Mesenchymal stem cell (in vitro differentiated cells and primary cell): ENCODE results near the gene CALHM2.

Experiments used
- DNase-seq: peaks from one replicate; pipeline ENCODE4 v3.0.0-alpha.2; 2013
- H2AFZ ChIP-seq: one replicate; pipeline ENCODE4 v1.6.1; 2013; ENCODE audit warnings: low read depth, mild to moderate bottlenecking, control low read depth, inconsistent platforms, low read length, moderate library complexity
- H2AK5ac ChIP-seq: 2 replicates; pipeline ENCODE4 v1.6.1; 2013; ENCODE audit warnings: low read length, moderate library complexity, mild to moderate bottlenecking, inconsistent platforms; ENCODE audit not compliant: severe bottlenecking
- H2BK120ac ChIP-seq: one replicate; pipeline ENCODE4 v1.6.1; 2013; ENCODE audit warnings: low read depth, mild to moderate bottlenecking, inconsistent platforms, low read length, moderate library complexity
- H2BK12ac ChIP-seq, 2 experiments: one replicate each; pipeline ENCODE4 v1.6.1; 2013; ENCODE audit warnings: inconsistent platforms in 2 of 2, low read length in 2 of 2, mild to moderate bottlenecking in 2 of 2, moderate library complexity in 2 of 2, control low read depth in 1 of 2
- H2BK15ac ChIP-seq: one replicate; pipeline ENCODE4 v1.6.1; 2013; ENCODE audit warnings: mild to moderate bottlenecking, low read depth, inconsistent platforms; ENCODE audit not compliant: poor library complexity, severe bottlenecking
- H2BK5ac ChIP-seq: 2 replicates; pipeline ENCODE4 v1.6.1; 2013; ENCODE audit warnings: low read depth, mild to moderate bottlenecking, low read length, control low read depth, inconsistent platforms; ENCODE audit not compliant: poor library complexity, severe bottlenecking
- H3K14ac ChIP-seq, 2 experiments: one replicate each; pipeline ENCODE4 v1.6.1; 2013; ENCODE audit warnings: inconsistent platforms in 2 of 2, low read length in 2 of 2, control low read depth in 1 of 2, mild to moderate bottlenecking in 1 of 2, moderate library complexity in 1 of 2
- H3K18ac ChIP-seq, 2 experiments: one replicate each; pipeline ENCODE4 v1.6.1; 2013; ENCODE audit warnings: inconsistent platforms in 2 of 2, low read length in 2 of 2, control low read depth in 1 of 2, low read depth in 1 of 2, mild to moderate bottlenecking in 1 of 2
- H3K23ac ChIP-seq, 2 experiments: one replicate each; pipeline ENCODE4 v1.6.1; 2013; ENCODE audit warnings: inconsistent platforms in 2 of 2, low read length in 2 of 2, mild to moderate bottlenecking in 2 of 2, moderate library complexity in 2 of 2, control low read depth in 1 of 2
- H3K27ac ChIP-seq: 2 replicates; pipeline ENCODE4 v1.5.1; 2013; ENCODE audit warnings: mild to moderate bottlenecking, moderate library complexity, low read length, control low read depth, inconsistent platforms; ENCODE audit not compliant: poor library complexity, severe bottlenecking
- H3K27me3 ChIP-seq, 2 experiments: 2 replicates each; pipeline versions ENCODE4 v1.6.1 to v1.7.0; 2013; ENCODE audit warnings: low read length in 2 of 2, mild to moderate bottlenecking in 2 of 2, moderate library complexity in 2 of 2, control low read depth in 1 of 2, inconsistent platforms in 1 of 2; ENCODE audit not compliant: control insufficient read depth in 1 of 2, insufficient read depth in 1 of 2
- H3K36me3 ChIP-seq, 2 experiments: 2 replicates each; pipeline versions ENCODE4 v1.6.1 to v1.7.0; 2013; ENCODE audit warnings: low read length in 2 of 2, control low read depth in 1 of 2, inconsistent platforms in 1 of 2, low read depth in 1 of 2, mild to moderate bottlenecking in 1 of 2; ENCODE audit not compliant: insufficient read depth in 2 of 2, control insufficient read depth in 1 of 2
- H3K4ac ChIP-seq, 2 experiments: one replicate each; pipeline ENCODE4 v1.6.1; 2013; ENCODE audit warnings: inconsistent platforms in 2 of 2, low read length in 2 of 2, mild to moderate bottlenecking in 2 of 2, moderate library complexity in 2 of 2, control low read depth in 1 of 2, low read depth in 1 of 2
- H3K4me1 ChIP-seq: 2 replicates; pipeline ENCODE4 v1.6.1; 2013; ENCODE audit warnings: low read depth, low read length, control low read depth; ENCODE audit not compliant: control insufficient read depth, insufficient read depth
- H3K4me2 ChIP-seq: 2 replicates; pipeline ENCODE4 v1.6.1; 2013; ENCODE audit warnings: low read length, mild to moderate bottlenecking, inconsistent platforms; ENCODE audit not compliant: poor library complexity, severe bottlenecking
- H3K4me3 ChIP-seq, 2 experiments: 2 replicates each; pipeline versions ENCODE4 v1.5.1 to v1.7.0; 2013; ENCODE audit warnings: low read length in 2 of 2, mild to moderate bottlenecking in 2 of 2, control low read depth in 1 of 2, low read depth in 1 of 2; ENCODE audit not compliant: insufficient read depth in 1 of 2
- H3K79me1 ChIP-seq: replicated peaks from 2 replicates; pipeline ENCODE4 v1.6.1; 2013; ENCODE audit warnings: mild to moderate bottlenecking, control low read depth, low read length, inconsistent platforms; ENCODE audit not compliant: poor library complexity, severe bottlenecking
- H3K9ac ChIP-seq: 2 replicates; pipeline ENCODE4 v1.7.0; 2013; ENCODE audit warnings: mild to moderate bottlenecking, low read length, moderate library complexity
- H3K9me3 ChIP-seq: 2 replicates; pipeline ENCODE4 v1.7.0; 2013; ENCODE audit warnings: mild to moderate bottlenecking, low read length; ENCODE audit not compliant: control insufficient read depth
- H4K8ac ChIP-seq: one replicate; pipeline ENCODE4 v1.6.1; 2013; ENCODE audit warnings: inconsistent platforms, mild to moderate bottlenecking, low read length, moderate library complexity
- H4K91ac ChIP-seq: one replicate; pipeline ENCODE4 v1.6.1; 2013; ENCODE audit warnings: mild to moderate bottlenecking, low read length, inconsistent platforms
- WGBS: methylation state at CpG from one replicate; pipeline ENCODE4 v1.1.7; 2013; ENCODE audit warnings: mixed read lengths; 5-methylcytosine and 5-hydroxymethylcytosine counted together

CALHM2 gene

DNA sequence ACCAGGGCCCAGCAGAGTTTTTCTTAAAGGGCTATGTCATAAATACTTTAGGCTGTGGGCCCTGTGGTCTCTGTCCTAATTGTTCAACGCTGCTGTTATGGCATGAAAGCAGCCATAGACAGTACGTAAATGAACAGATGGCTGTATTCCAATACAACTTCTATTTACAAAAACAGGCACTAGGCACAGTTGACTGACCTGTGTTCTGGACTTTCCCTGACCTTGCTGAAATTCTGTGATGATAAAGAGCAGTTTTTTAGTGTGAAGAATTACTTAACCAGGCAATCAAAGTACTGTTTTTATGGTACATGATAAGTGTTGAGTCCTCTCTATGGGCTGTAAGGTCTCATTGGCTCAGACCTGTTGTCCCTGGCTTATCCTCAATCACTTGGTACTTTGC lies 38.6 kb downstream of the CALHM2 start:
- no peaks in the 10 kb centered on the region for H3K27me3 ChIP-seq
- no peak for DNase-seq
- H3K27ac ChIP-seq, result no peak overlapping the region
- no peak overlapping the region for H2AFZ ChIP-seq
- H2BK15ac ChIP-seq, result no peak overlapping the region
- H3K23ac ChIP-seq, result no peak overlapping the region
- no peak overlapping the region for H3K9ac ChIP-seq
- H3K79me1 ChIP-seq, result peaks cover 14% of the 10 kb centered on the region
- peaks cover 75 to 98% of the 10 kb centered on the region in 2 experiments for H3K36me3 ChIP-seq
- H4K91ac ChIP-seq, result no peak overlapping the region
- WGBS, result 93% methylated on average over 2 of the region's 2 CpGs
- no peak overlapping the region for H2BK12ac ChIP-seq
- H2BK5ac ChIP-seq, result no peak overlapping the region
- H3K4me1 ChIP-seq, result no peaks in the 10 kb centered on the region
- H3K18ac ChIP-seq, result no peak overlapping the region
- no peak overlapping the region for H2AK5ac ChIP-seq
- no peak overlapping the region for H4K8ac ChIP-seq
- no peak overlapping the region for H3K4me3 ChIP-seq
- H3K4ac ChIP-seq, result no peak overlapping the region
- H2BK120ac ChIP-seq, result no peak overlapping the region
- H3K14ac ChIP-seq, result no peak overlapping the region
- no peaks in the 10 kb centered on the region for H3K9me3 ChIP-seq
- no peak overlapping the region for H3K4me2 ChIP-seq

DNA sequence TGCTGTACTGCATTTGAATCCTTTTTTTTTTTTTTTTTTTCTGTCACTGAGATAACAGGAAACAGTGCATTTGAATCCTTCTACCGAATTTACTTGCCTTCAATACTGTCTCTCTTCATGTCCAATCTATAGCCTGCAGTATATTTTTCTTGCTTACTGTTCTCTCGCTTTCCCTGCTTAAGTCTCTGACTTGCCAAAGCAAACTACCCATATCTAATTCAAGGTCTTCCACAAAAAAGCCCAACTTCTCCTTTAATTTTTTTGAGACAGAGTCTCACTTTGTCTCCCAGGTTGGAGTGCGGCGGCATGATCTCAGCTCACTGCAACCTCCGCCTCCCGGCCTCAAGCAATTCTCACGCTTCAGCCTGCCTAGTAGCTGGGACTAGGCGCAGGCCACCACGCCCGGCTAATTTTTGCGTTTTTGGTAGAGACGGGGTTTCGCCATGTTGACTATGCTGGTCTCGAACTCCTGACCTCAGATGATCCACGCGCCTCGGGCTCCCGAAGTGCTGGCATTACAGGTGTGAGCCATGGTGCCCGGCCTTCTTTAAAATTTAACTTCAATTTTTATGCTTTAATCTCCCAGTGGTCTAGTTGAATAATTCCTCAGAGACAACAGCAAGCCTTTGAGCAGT lies 54.9 kb downstream of the CALHM2 start:
- H2BK120ac ChIP-seq, result no peak overlapping the region
- no peak overlapping the region for H2BK5ac ChIP-seq
- H4K8ac ChIP-seq, result no peak overlapping the region
- no peaks in the 10 kb centered on the region for H3K9me3 ChIP-seq
- no peak overlapping the region for H3K27ac ChIP-seq
- peaks cover 11% of the 10 kb centered on the region for H3K4me1 ChIP-seq
- no peak overlapping the region for H3K23ac ChIP-seq
- no peak overlapping the region for H3K4ac ChIP-seq
- H3K36me3 ChIP-seq, result peaks cover 29 to 61% of the 10 kb centered on the region in 2 experiments
- H4K91ac ChIP-seq, result no peak overlapping the region
- peak overlapping the region; percentile 99 for H3K9ac ChIP-seq
- peak overlapping the region; percentile 57 for H3K4me2 ChIP-seq
- H2AFZ ChIP-seq, result no peak overlapping the region
- H2AK5ac ChIP-seq, result no peak overlapping the region
- H3K14ac ChIP-seq, result no peak overlapping the region
- H2BK15ac ChIP-seq, result peak overlapping the region; percentile 16
- no peak overlapping the region for H2BK12ac ChIP-seq
- WGBS, result 84% methylated on average over 19 of the region's 19 CpGs
- DNase-seq, result peak; percentile 18
- H3K79me1 ChIP-seq, result peaks cover 17% of the 10 kb centered on the region
- H3K27me3 ChIP-seq, result no peaks in the 10 kb centered on the region
- peak overlapping the region in 1 of 2 experiments; percentile 97 for H3K4me3 ChIP-seq
- no peak overlapping the region for H3K18ac ChIP-seq

DNA sequence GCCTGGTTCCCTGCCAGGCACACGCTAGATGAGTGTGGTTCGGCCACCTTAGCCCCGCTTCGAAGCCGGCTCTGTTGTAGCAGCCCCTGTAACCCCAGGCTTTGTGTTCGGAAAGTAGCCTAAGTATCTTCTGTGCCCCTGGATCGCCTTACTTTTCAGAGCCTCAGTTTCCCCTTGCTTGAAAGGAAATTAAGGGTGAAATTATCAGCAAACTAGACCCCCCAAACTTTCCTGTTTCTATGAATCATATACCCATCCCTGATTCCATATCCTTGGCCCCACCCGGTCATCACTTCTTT lies 55.4 kb downstream of the CALHM2 start:
- no peak overlapping the region for H2BK5ac ChIP-seq
- 1% methylated on average over 8 of the region's 8 CpGs for WGBS
- peaks cover 17% of the 10 kb centered on the region for H3K79me1 ChIP-seq

More for the DNA sequence above, 55.4 kb downstream of the CALHM2 start:
- H3K23ac ChIP-seq, result peak overlapping the region in 1 of 2 experiments; percentile 99
- no peak overlapping the region for H2BK120ac ChIP-seq
- peak overlapping the region in 1 of 2 experiments; percentile 98 for H3K4ac ChIP-seq
- H2BK15ac ChIP-seq, result no peak overlapping the region
- H3K9ac ChIP-seq, result peak overlapping the region; percentile 99
- peak overlapping the region; percentile 21 for H3K27ac ChIP-seq
- peak overlapping the region in 1 of 2 experiments; percentile 94 for H3K18ac ChIP-seq
- peaks cover 11% of the 10 kb centered on the region for H3K4me1 ChIP-seq
- no peak for DNase-seq
- H4K8ac ChIP-seq, result peak overlapping the region; percentile 58
- H3K27me3 ChIP-seq, result no peaks in the 10 kb centered on the region
- H3K36me3 ChIP-seq, result peaks cover 27 to 62% of the 10 kb centered on the region in 2 experiments
- H3K9me3 ChIP-seq, result no peaks in the 10 kb centered on the region
- H4K91ac ChIP-seq, result no peak overlapping the region
- H3K4me2 ChIP-seq, result peak overlapping the region; percentile 57
- no peak overlapping the region for H2AFZ ChIP-seq
- no peak overlapping the region for H2AK5ac ChIP-seq
- H3K4me3 ChIP-seq, result peak overlapping the region; percentile 85 to 97
- H3K14ac ChIP-seq, result peak overlapping the region in 1 of 2 experiments; percentile 82
- peak overlapping the region in 1 of 2 experiments; percentile 10 for H2BK12ac ChIP-seq
